ENCODE results near the gene MTRF1. TPM values are rescaled to one million over a fixed set of nuclear protein-coding genes. Genes with fewer than 3 reads are reported as not detected.

MTRF1 gene, protein sequence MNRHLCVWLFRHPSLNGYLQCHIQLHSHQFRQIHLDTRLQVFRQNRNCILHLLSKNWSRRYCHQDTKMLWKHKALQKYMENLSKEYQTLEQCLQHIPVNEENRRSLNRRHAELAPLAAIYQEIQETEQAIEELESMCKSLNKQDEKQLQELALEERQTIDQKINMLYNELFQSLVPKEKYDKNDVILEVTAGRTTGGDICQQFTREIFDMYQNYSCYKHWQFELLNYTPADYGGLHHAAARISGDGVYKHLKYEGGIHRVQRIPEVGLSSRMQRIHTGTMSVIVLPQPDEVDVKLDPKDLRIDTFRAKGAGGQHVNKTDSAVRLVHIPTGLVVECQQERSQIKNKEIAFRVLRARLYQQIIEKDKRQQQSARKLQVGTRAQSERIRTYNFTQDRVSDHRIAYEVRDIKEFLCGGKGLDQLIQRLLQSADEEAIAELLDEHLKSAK
- total RNA-seq = 12.3 TPM

- DNase-seq (ENCODE audit: low spot score) = peak; percentile 83
Observed at GRCh38 chr13:41263261-41263971, at the start of gene MTRF1. Gene MTRF1, minus strand, starts transcription at chr13:41263576. Its CDS starts 2,669 bp downstream, at chr13:41260907.

- no peak for DNase-seq (ENCODE audit: low spot score)
Observed at GRCh38 chr13:41313117-41313516, 49.7 kb upstream of the MTRF1 start.

DNA sequence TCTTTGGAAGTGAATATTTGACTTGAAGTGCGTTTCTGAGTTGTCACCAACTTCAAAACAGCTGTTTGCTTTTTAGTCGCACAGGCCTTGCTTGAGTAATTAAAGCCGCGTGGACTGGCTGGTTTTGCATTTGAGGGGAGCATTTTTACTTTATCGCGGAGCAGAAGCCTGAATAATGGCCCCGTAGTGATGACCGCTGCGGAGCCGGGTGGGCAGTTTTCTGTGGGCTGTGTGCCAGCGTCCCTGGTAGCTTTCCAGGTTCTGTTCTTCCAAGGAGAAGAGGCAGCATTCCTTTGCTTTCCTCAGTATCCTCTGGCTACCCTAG, 48.8 kb upstream of the MTRF1 start:
- peak; percentile 52 for DNase-seq (ENCODE audit: low spot score)

GRCh38 chr13:41311406-41312175, 48.2 kb upstream of the MTRF1 start:
- no peak for DNase-seq (ENCODE audit: low spot score)

- DNase-seq (ENCODE audit: low spot score) = peak; percentile 92
Observed at GRCh38 chr13:41310963-41311405, 47.6 kb upstream of the MTRF1 start, which contains the start of gene NAA16. Gene NAA16, plus strand, starts transcription at chr13:41311267. Its CDS starts 262 bp downstream, at chr13:41311529.

- DNase-seq (ENCODE audit: low spot score) = no peak
Observed at GRCh38 chr13:41307884-41308640, 44.7 kb upstream of the MTRF1 start.

GRCh38 chr13:41306271-41307145, 43.1 kb upstream of the MTRF1 start:
- DNase-seq (ENCODE audit: low spot score) = no peak

- no peak for DNase-seq (ENCODE audit: low spot score)
Observed at GRCh38 chr13:41304551-41304950, 41.2 kb upstream of the MTRF1 start.

- DNase-seq (ENCODE audit: low spot score) = no peak
Observed at GRCh38 chr13:41302743-41303142, 39.4 kb upstream of the MTRF1 start.

DNA sequence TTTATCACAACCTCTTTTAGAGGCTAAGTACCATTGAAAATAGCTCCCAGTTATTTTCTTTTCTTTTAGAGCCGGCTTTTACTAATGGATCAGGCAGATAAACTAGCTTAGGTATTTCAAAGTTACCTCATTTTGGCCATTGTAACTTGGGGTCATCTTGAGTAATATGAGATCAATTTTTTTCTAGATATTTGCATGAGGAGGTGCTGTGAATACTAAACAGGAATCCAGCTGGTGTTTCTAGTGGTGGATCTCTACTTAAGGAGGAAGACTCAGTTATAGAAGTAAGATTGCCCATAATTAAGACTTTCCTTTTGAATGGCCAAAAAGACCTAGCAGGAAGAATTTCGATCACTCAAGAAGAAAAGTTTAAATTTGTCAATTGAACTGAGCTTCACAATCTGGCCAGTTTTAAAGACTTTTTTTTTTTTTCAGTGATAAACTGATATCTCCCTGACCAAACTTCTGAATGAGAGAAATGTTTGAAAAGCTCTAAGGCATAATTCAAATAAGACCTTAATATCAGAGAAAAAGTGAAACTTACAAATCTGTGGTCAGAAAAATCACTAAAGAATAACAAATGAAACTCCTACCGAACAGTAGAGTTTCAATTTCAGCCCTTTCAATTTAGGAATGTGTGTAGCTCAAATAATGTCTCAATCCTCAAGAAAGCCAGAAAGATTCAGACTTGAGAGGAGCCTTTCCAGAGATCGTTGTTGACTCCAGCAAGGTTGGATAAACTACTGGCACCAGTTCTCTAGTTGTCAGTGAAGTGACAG, 36.1 kb upstream of the MTRF1 start:
- no peak for DNase-seq (ENCODE audit: low spot score)

DNA sequence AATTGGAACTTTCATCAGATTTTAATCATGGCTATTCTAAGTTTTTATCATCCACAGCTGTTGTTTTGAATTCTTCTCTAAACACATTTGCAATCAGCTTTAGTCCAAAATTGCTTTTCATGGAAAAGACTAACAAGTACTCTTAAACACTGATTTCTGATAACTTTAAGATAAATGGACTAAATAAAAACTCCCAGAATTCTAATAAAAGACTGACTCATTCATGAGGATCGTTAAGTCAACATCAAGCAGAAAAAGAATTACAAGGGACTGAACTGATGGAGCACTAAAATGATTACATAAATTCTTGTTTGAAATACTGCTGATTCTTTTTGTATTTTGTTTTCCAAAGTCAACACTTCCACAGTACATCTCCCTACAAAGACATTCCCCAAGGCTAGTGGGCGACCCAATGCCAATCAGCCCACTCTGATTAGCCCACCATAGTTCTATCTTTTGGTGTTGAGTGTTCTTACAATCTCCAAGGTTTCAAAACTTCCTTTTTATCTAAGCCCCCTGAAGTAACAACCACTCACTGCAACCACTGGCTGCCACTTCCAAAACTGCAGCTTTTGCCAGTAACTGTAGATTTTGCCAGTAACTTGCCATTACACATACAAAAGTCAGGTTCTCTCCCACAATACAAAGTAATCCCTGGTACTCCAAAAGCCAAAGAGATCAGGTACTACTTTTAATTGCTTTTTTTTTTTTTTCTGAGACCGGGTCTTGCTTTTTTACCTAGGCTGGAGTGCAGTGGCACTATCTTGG, 33.7 kb upstream of the MTRF1 start:
- no peak for DNase-seq (ENCODE audit: low spot score)

- no peak for DNase-seq (ENCODE audit: low spot score)
Observed at GRCh38 chr13:41295973-41296372, 32.6 kb upstream of the MTRF1 start.

- DNase-seq (ENCODE audit: low spot score) = no peak
Observed at GRCh38 chr13:41294914-41295313, 31.5 kb upstream of the MTRF1 start.

- DNase-seq (ENCODE audit: low spot score) = no peak
Observed at GRCh38 chr13:41293272-41293671, 29.9 kb upstream of the MTRF1 start.

- DNase-seq (ENCODE audit: low spot score) = no peak
Observed at GRCh38 chr13:41291246-41291645, 27.9 kb upstream of the MTRF1 start.

GRCh38 chr13:41289463-41289881, 26.1 kb upstream of the MTRF1 start:
- no peak for DNase-seq (ENCODE audit: low spot score)

GRCh38 chr13:41286370-41286769, 23.0 kb upstream of the MTRF1 start:
- DNase-seq (ENCODE audit: low spot score) = no peak

DNA sequence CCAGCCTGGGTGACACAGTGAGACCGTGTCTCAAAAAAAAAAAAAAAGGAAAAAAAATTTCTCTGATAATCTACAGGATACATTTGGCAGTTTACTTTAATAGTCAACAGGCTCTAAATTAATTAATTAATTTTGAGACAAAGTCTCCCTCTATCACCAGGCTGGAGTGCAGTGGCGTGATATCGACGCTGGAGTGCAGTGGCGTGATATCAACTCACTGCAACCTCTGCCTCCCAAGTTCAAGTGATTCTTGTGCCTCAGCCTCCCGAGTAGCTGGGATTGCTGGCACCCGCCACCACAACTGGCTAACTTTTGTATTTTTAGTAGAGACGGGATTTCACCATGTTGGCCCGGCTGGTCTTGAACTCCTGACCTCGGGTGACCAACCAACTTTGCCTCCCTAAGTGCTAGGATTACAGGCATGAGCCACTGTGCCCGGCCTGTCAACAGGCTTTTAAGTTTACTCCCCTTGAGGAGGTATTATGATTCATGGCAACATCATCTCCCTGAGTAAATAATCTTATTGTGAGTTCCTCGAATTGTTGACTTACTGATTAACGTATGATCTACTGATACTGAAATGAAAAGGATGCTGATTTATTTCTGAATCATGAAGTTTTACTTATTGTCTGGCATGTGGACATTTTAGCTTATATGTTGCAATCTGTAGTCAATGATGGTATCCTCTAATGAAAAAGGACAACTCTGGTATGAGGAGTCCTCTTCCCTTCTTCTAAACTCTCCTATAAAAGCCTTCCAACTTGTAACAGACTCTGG, 21.3 kb upstream of the MTRF1 start:
- no peak for DNase-seq (ENCODE audit: low spot score)

All from ureter (tissue), 1 donor.